ENCODE data around the gene COL9A3. TPM values are rescaled to one million over a fixed set of nuclear protein-coding genes. Genes with fewer than 3 reads are reported as not detected.

Gene COL9A3
- total and polyA plus RNA-seq, 2 of the 8 experiments (the other 6 are each of a cell fraction or from before 2014, with no cell fraction given): 21.7 to 80.1 TPM

DNA sequence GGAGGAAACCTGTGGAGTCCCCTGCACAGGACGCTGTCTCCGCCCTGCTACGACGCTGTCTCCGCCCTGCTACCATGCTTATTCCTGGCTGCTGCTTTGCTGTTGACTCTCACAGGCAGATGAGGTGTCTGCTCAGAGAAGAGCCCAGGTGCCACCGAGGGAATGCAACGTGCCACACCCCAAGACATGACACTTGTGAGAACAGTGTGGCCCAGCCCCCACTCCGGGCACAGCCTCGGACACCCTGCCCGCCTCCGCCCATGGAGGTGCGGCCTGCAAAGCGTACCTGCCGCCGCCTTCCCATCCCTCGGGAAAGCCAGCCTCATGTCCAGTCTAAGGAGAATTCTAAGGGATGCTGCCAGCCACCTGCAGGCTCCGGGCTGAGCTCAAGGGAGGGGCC lies 36.2 kb upstream of the COL9A3 start:
- H2BK15ac ChIP-seq (ENCODE audit: low read length): peak overlapping the region; percentile 81; the same call in 1 of the 2 replicates
- FAIRE-seq: no peak
- WGBS, 2 experiments (ENCODE audit: extremely low coverage in 1 of 2, insufficient coverage in 1 of 2, insufficient read length in 1 of 2, insufficient replicate concordance in 2 of 2, low coverage in 1 of 2, low lambda C conversion rate in 2 of 2, missing lambda C conversion rate in 1 of 2): 90% methylated on average over 17 of the region's 17 CpGs; no CpG with 5 or more reads in 1 of the 2 experiments
- TF ChIP-seq JUN (IDR thresholded peaks at IDR 0.05; ENCODE audit: low read depth, low read length): no peak
- TF ChIP-seq SUZ12 (IDR thresholded peaks at IDR 0.05; ENCODE audit: low read length): no peak
- TF ChIP-seq RBBP5 (IDR thresholded peaks at IDR 0.05; ENCODE audit: borderline replicate concordance, low read depth, low read length): no peak
- TF ChIP-seq PHF8 (conservative IDR thresholded peaks at IDR 0.05; ENCODE audit: low read depth, low read length): no peak
- no peak for TF ChIP-seq CHD2 (IDR thresholded peaks at IDR 0.05; ENCODE audit: low read length)
- TF ChIP-seq TEAD4 (IDR thresholded peaks at IDR 0.05; ENCODE audit: low read depth, low read length): no peak
- no peak for TF ChIP-seq FOSL1 (IDR thresholded peaks at IDR 0.05; ENCODE audit: insufficient read depth, low read depth, low read length)

More for the DNA sequence above, 36.2 kb upstream of the COL9A3 start:
- Histone ChIP-seq H2BK5ac (ENCODE audit: low read depth, low read length) (no peak overlapping the region), H4K5ac (ENCODE audit: insufficient read length, low read depth, low read length) (no peak overlapping the region), H2BK12ac (ENCODE audit: low read depth, low read length) (no peak overlapping the region), H2BK120ac (replicated peaks; ENCODE audit: low read depth, low read length) (no peak overlapping the region), H3K79me1 (ENCODE audit: low read depth, low read length) (no peaks in the 10 kb centered on the region), H3K27ac (ENCODE audit: low read depth, low read length) (no peak overlapping the region), H3K4ac (replicated peaks; ENCODE audit: insufficient read length, low read depth, low read length) (peak overlapping the region; percentile 23), H2AFZ (ENCODE audit: low read length) (no peak overlapping the region), H3K9ac (replicated peaks in 1 of 4; ENCODE audit: extremely low read depth in 1 of 4, low read depth in 3 of 4, low read length in 3 of 4) (no peak overlapping the region), H3K27me3 (replicated peaks in 1 of 4; ENCODE audit: control insufficient read depth in 3 of 4, extremely low read depth in 1 of 4, insufficient read depth in 3 of 4, low read length in 3 of 4) (no peaks in the 10 kb centered on the region), H3K4me1 (replicated peaks in 1 of 4; ENCODE audit: control insufficient read depth in 3 of 4, insufficient read depth in 4 of 4, low read length in 3 of 4) (peaks cover 0 to 13% (median 3%) of the 10 kb centered on the region in 4 experiments; a peak in 4 of 7 replicates), H4K91ac (replicated peaks; ENCODE audit: insufficient read length, low read length) (no peak overlapping the region), H3K23ac (ENCODE audit: insufficient read length) (no peak overlapping the region), H4K20me1 (replicated peaks in 1 of 2; ENCODE audit: control insufficient read depth in 1 of 2, insufficient read depth in 2 of 2, low read length in 2 of 2) (no peaks in the 10 kb centered on the region), H3K23me2 (ENCODE audit: low read depth, low read length) (no peaks in the 10 kb centered on the region), H3K4me2 (ENCODE audit: insufficient read depth in 1 of 2, low read depth in 2 of 2, low read length in 2 of 2) (no peak overlapping the region), H4K8ac (ENCODE audit: extremely low read depth, insufficient read depth, low read length) (no peak overlapping the region; the same call in 1 of the 2 replicates), H3K36me3 (ENCODE audit: control insufficient read depth in 2 of 4, insufficient read depth in 4 of 4, low read length in 3 of 4) (no peaks in the 10 kb centered on the region), H3K79me2 (ENCODE audit: control insufficient read depth in 1 of 2, insufficient read depth in 2 of 2, low read length in 2 of 2) (no peaks in the 10 kb centered on the region), H3K56ac (replicated peaks; ENCODE audit: insufficient read length, low read depth, low read length) (no peak overlapping the region), H3K14ac (ENCODE audit: insufficient read length) (no peak overlapping the region), H3K18ac (ENCODE audit: extremely low read depth, low read length) (no peak overlapping the region), H2BK20ac (ENCODE audit: low read length) (no peak overlapping the region), H3K9me3 (ENCODE audit: insufficient read depth in 2 of 2, low read depth in 1 of 2, low read length in 1 of 2) (no peaks in the 10 kb centered on the region), H2AK5ac (ENCODE audit: low read depth, low read length) (no peak overlapping the region), H3K4me3 (ENCODE audit: extremely low read depth in 1 of 4, insufficient read depth in 2 of 4, low read depth in 3 of 4, low read length in 4 of 4) (no peak overlapping the region)
- ChIA-PET CTCF (ENCODE audit: partially characterized antibody) (interaction anchor here (0.6 to 3.4 kb wide), 9 partner anchors 8 to 425 kb away, joined by 3 to 35 read pairs (median 6); partner anchors contain the start of gene NTSR1), POLR2A (ENCODE audit: partially characterized antibody) (interaction anchor here (1.6 kb wide), 1 partner anchor 10 kb away, joined by 4 read pairs; no protein-coding TSS in a partner anchor)
- DNase-seq (ENCODE audit: low read depth in 1 of 2, low spot score in 2 of 2): no peak

All from H1 (cell line).